Fibroblast of skin of abdomen (primary cell): ENCODE measurements around the gene RMC1.
"Not testable (repeated sequence)": the region's sequence is repeated elsewhere in the genome, so short reads cannot be mapped to it uniquely, and the experiment has no call there.

Experiments
- DNase-seq: peaks from one replicate; pipeline ENCODE4 v3.0.0-alpha.2; 2013

RMC1 gene

DNA sequence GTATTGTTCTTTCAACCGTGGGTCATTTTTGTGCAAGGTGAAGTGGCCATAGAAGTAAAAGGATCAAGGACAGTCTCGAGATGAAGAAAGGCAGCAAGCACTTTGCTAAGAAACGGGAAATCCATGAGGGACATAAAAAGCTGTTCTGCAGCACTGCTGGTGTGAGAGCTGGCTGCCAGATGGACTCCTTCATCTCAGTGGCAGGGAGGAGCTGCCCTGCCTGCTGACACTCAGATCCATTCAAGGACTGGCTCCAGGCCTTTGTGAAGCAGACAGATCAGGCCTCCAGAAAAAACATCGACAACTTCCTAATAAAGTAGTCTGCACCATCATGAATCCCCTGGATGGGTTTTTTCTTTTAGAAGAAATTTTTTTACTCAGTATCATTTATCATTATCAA, 29.5 kb downstream of the RMC1 start:
- DNase-seq = no peak

GRCh38 chr18:23534276-23534675, 31.0 kb downstream of the RMC1 start:
- DNase-seq = no peak

DNA sequence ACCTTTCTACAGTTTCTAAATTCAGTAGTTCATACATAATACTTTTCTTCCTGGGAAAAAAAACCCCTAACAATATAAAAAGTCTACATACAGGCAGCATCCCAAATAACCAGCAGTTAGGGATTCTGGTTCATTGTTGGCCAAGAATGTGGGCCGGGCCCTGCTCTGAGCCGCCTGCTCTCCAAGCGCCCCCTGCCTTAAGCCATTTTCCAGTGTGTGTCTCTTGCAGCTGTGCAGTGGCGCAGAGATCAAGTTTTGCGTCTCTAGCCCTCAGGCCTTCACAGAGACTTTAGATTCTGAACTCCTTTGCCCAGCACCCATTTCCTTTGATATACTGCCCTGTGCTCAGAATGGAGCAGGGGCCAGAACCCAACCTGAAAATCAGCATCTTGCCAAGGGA, 32.9 kb downstream of the RMC1 start:
- DNase-seq = no peak

DNA sequence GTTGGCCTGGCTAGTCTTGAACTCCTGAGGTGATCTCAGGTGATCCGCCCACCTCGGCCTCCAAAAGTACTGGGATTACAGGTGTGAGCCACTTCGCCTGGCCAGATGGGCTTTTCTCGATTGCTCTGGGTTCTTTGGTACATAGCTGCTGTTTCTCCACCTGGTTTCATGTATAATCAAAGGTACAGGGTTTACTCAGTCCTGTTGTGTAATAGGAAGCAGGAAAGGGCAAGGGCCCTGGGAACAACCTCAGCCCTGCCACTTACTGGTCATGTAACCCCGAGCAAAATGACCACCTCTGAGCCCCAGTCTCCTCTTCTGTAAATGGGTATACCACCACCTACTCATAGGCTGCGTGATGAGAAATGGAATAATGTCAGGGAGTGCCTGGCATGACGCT, 34.0 kb downstream of the RMC1 start:
- DNase-seq = no peak

GRCh38 chr18:23538001-23538400, 34.7 kb downstream of the RMC1 start:
- no peak for DNase-seq

GRCh38 chr18:23538870-23539269, 35.6 kb downstream of the RMC1 start:
- no peak for DNase-seq

GRCh38 chr18:23539296-23539695, 36.0 kb downstream of the RMC1 start:
- DNase-seq = no peak

DNA sequence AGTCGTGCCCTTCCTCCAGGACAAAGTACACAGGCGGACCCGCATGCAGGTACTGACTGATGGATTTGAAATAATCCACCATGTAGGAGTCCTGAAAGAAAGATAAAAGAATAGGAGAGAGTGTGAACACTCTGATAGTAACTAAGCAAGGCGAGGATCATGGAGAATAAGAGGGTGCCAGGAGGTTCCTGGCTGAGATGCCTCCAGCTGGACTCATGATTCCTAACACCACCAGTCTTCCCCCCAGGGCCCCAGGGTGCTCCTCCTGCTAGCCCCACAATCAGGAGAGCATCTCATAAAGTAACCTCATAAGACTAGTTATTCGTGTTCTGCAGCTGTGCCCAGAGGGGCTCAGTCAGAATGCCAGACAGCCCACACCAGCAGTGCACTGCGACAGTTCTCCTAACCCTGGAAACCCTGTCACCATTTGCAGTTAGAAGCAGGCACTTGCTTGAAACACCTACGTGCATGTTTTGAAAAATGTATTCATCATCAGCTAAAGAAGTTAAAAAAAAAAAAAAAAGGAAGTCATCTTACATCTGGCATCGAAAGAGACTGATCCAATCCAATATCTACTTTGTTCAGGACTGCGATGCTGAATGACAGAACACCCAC, 36.7 kb downstream of the RMC1 start:
- DNase-seq = no peak

- DNase-seq = no peak
Observed at GRCh38 chr18:23540867-23541266, 37.6 kb downstream of the RMC1 start.

GRCh38 chr18:23541349-23542093, 38.2 kb downstream of the RMC1 start:
- no peak for DNase-seq

DNA sequence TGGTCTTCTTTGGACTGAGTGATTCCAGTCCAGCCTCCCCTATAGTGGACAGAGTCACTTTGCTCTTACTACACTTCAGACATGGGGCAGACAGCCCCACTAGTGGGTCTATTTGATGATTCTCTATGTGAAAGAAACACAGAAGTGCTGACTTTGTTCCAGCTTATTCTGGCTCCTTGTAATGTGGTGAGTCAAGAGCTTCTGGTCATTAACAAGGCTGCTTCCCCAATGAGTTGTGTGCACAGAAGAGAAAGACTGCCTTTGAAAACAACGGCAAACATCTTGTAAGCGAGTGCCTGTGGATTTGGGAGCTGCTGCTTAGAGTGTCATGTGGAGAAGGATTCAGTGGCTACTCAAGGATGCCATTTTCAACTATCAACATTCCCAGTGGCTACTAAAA, 39.1 kb downstream of the RMC1 start:
- DNase-seq = no peak

DNA sequence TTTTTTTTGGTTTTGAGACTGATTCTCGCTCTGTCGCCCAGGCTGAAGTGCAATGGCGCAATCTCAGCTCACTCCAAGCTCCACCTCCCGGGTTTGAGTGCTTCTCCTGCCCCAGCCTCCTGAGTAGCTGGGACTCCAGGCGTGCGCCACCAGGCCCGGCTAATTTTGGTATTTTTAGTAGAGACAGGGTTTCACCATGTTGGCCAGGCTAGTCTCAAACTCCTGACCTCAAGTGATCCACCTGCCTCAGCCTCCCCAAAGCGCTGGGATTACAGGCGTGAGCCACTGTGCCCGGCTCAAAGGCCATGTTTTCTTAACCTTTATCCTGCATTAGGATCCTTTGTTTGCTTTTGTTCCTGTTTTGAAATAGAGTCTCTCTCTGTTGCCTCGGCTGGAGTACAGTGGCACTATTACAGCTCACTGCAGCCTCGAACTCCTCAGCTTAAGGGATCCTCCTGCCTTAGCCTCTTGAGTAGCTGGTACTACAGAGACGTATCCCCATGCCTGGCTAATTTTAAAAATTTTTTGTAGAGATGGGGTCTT, 42.0 kb downstream of the RMC1 start:
- no peak for DNase-seq

GRCh38 chr18:23547306-23547705, 44.0 kb downstream of the RMC1 start:
- no peak for DNase-seq

GRCh38 chr18:23547846-23548245, 44.5 kb downstream of the RMC1 start:
- DNase-seq = no peak

DNA sequence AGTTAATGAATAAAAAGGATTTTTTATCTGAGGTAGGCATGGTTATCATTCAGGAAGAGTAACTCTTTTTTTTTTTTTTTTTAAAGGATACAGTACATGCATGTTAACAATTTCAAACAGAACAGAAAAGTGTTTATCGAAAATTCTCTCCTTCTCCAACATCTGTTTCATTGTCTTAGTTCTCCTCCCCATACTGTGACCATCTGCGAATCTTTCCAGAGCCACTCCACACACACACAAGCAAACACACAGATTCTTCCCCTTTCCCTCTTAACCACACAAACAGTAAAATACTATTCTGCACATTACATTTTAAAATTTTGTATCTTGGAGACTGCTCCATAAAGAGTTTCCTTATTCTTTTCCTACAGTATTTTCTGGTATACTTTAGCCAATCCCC, 45.0 kb downstream of the RMC1 start:
- no peak for DNase-seq

- no peak for DNase-seq
Observed at GRCh38 chr18:23548719-23549118, 45.4 kb downstream of the RMC1 start.

- no peak for DNase-seq
Observed at GRCh38 chr18:23550898-23551297, 47.6 kb downstream of the RMC1 start.

- DNase-seq = no peak
Observed at GRCh38 chr18:23551978-23552377, 48.7 kb downstream of the RMC1 start.

DNA sequence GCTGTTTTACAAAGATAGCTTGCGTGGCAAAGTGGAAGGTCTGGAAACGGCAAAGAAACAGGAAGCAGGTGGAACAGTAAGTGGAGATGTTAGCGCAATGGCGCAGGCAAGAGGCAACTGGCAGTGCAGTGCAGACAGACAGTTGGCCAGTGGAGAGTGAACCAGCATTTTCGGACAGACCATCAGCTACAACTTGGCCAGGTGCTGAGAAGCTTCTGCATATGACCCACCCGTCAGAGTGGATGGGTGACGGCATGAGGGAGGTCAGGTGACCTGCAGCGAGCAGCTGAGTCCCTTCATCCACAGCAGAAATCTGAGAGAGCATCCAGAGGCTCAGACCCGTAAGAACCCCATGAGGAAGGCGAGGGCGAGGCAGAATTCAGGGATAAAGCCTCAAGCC, 49.2 kb downstream of the RMC1 start:
- DNase-seq = no peak

DNA sequence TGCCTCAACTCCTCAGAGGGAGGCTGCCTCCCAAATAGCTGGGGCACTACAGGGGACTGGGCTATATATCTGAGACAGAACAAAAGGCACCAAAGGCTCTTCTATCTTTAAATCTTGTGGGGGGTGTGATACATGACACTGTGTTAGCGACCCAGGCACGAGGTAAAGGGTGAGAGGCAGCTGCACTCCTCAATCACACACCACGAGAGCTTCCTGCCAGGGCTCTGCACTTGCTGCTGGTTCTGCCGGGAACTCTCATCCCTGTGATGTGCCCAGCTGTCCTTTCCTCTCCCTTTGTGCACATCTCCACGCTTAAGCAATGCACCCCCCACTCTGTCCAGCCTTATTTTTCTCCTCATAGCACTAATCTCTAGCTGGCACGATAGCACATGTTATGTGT, 50.6 kb downstream of the RMC1 start:
- no peak for DNase-seq

DNA sequence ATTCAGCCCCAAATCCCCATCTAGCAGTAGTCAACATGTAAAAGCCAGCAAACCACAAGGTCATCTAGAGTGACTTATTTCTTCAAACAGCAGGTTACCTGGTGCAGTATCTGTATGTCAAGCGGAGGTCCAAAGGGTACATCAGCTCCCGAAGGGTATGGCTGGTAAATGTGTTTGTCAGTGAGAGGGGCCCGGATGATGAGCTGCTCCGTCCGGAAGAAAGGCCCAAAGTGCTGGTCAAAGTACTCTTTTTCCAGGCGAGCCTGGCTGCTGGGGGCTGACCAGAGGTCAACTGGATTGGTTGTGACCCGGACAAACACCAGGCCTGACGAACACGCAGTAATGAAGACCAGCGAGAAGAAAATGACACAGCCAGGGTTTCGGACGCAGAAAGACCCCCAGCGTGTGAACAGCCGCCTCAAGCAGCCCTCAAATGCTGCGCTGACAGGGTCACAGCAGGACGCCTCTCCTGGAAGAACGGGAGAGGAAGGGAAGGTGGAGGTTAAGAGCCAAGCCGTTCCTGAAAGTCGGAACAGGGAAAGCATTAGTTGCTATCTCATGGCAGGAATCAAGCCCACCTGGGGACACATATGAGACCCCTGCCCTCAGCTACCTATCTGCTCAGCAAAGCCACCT, 53.0 kb downstream of the RMC1 start:
- DNase-seq = no peak

DNA sequence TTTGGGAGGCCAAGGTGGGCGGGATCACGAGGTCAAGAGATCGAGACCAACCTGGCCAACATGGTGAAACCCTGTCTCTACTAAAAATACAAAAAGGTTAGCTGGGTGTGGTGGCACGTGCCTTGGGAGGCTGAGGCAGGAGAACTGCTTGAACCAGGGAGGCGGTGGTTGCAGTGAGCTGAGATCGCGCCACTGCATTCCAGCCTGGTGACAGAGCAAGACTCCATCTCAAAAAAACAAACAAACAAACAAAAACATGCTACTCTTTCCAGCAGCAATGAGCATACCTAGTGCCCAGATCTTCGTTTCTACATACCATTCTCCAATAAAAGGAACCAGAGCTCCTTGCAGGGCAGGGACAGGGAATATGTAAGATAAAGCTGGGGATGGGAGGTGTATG, 54.2 kb downstream of the RMC1 start:
- DNase-seq = not testable (repeated sequence)

- DNase-seq = no peak
Observed at GRCh38 chr18:23560186-23560585, 56.9 kb downstream of the RMC1 start.
